ENCODE measurements around the gene PFKL. TPM values are rescaled to one million over a fixed set of nuclear protein-coding genes. Genes with fewer than 3 reads are reported as not detected.

The PFKL gene
- total RNA-seq, 1 donor from 2014 or later = 139 TPM

DNA sequence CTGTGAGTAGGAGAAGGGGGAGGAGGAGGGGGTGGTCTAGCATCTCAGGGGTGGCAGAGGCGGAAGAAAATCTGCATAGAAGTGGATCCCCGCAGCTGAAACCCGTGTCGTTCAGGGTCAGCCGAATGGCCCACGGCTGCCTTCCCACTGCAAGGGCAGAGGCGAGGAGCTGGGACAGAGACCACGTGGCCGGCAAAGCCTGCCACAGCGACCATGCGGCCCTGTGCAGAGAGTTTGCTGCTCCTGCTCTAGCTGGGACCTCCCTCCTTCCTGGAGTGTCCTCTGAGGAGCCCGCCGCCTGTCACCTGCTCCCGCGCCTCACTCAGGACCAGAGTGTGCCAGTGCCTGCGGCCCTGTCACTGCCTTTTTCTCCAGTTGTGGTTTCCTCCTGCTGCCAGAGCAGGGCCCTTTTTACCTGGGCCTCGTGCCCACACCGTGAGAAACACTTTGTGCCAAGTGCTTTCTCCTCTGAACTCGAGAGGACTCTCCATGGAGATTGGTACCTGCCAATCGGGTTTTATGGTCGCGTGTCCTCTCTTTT lies 48.1 kb downstream of the PFKL start:
- H3K9me3 Mint-ChIP-seq = no peaks in the 10 kb centered on the region
- H3K4me1 Mint-ChIP-seq (ENCODE audit: low read depth) = peaks cover 8% of the 10 kb centered on the region
- DNase-seq (ENCODE audit: low spot score) = no peak
- no peak overlapping the region for H3K4me3 Mint-ChIP-seq
- H3K27ac Mint-ChIP-seq = no peak overlapping the region
- intact Hi-C loops (cut with micrococcal nuclease) = loop anchor here (10.0 kb wide), 1 partner anchor 107 kb away; the partner anchor contains the start of gene LRRC3
- no peaks in the 10 kb centered on the region for H3K36me3 Mint-ChIP-seq (ENCODE audit: low read depth)
- peaks cover 22% of the 10 kb centered on the region for H3K27me3 Mint-ChIP-seq (ENCODE audit: insufficient read depth)

DNA sequence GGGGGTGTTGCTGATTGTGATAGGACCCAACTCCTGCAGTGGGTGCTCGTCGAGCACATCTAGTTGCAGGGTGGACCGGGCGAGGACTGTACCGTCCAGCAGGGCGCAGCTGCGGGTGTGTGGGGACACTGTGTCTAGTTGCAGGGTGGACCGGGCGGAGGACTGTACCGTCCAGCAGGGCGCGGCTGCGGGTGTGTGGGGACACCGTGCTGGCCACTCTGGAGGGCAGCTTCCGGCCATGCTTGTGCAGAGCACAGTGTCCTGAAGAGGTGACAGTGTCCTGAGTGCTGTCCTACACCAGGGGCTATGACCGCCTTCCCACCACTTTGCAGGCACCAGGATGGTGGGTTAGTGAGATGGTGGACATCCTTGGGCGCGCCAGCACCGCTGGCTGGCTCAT lies 49.0 kb downstream of the PFKL start:
- Mint-ChIP-seq H3K27me3 (ENCODE audit: insufficient read depth) (peaks cover 25% of the 10 kb centered on the region), H3K4me1 (ENCODE audit: low read depth) (peaks cover 17% of the 10 kb centered on the region), H3K36me3 (ENCODE audit: low read depth) (no peaks in the 10 kb centered on the region), H3K4me3 (no peak overlapping the region), H3K27ac (no peak overlapping the region), H3K9me3 (no peaks in the 10 kb centered on the region)
- no peak for DNase-seq (ENCODE audit: low spot score)
- intact Hi-C loops (cut with micrococcal nuclease) = loop anchor here (10.0 kb wide), 1 partner anchor 106 kb away; the partner anchor contains the start of gene LRRC3

DNA sequence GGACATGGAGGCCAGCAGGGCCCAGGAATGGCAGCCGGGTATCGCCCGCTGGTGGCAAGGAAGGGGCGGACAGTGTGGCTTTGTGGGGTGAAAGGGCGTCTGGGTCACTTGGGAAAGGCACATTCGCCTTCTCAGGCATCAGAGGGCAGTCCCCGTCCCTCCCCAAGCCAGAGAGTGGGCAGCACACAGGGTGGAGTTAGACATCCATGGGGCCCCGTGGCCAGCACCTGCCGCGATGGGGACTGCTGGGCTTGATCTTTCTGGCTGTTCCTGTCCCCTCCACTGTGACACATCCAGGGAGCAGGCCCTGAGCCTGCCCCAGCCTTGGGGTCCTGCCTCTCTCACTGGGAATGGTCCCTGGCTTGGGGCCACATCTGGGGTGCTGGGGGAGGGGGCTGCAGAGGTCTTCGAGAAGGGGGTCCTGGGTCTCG lies 49.6 kb downstream of the PFKL start:
- no peak for DNase-seq (ENCODE audit: low spot score)
- Mint-ChIP-seq H3K27me3 (ENCODE audit: insufficient read depth) (peaks cover 25% of the 10 kb centered on the region), H3K27ac (no peak overlapping the region), H3K36me3 (ENCODE audit: low read depth) (no peaks in the 10 kb centered on the region), H3K4me1 (ENCODE audit: low read depth) (peaks cover 23% of the 10 kb centered on the region), H3K4me3 (no peak overlapping the region), H3K9me3 (no peaks in the 10 kb centered on the region)
- intact Hi-C loops (cut with micrococcal nuclease) = loop anchor here (10.0 kb wide), 1 partner anchor 105 kb away; the partner anchor contains the start of gene LRRC3

DNA sequence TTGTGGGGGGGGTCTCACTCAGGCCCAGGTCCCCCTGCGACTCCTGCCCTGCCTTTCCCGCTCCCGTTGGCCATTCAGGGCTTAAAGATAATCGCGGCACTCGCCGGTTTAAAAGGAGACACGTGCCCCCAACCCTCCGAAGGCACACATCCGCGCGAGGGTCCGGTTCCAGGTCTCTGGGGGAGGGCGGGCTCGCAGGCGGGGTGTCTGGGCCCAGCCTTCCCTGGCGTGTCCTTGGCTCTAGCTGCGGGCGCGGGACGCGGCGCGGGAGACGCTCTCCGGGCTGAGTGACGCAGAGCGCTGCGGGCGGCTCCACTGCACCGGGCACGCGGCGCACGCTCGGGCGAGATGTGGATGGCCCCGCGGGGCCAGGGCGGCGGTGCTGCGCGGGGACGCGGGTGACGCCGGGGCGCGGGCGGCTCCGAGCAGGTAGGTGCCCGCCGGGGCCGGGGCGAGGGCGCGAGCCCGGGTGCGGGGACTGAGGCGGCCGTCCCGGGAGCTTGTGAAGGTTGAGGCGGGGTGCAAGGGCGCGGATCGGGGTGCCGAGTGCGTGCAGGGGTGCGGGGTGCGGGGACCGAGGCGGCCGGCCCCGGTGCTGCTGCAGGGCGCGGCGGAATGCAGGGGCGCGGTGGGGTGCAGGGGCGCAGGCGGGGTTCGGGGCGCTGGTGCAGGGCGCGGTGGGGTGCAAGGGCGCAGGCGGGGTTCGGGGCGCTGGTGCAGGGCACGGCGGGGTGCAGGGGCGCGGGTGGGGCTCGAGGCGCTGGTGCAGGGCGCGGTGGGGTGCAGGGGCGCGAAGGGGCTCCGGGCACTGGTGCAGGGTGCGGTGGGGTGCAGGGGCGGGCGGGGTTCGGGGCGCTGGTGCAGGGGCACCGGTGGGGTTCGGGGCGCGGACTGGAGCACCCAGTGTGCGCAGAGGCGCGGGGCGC lies 50.3 kb downstream of the PFKL start:
- Mint-ChIP-seq H3K4me1 (ENCODE audit: low read depth) (peaks cover 30% of the 10 kb centered on the region), H3K27me3 (ENCODE audit: insufficient read depth) (peaks cover 23% of the 10 kb centered on the region), H3K9me3 (no peaks in the 10 kb centered on the region), H3K36me3 (ENCODE audit: low read depth) (no peaks in the 10 kb centered on the region), H3K27ac (no peak overlapping the region), H3K4me3 (no peak overlapping the region)
- intact Hi-C loops (cut with micrococcal nuclease) = loop anchor here (5.0 to 10.0 kb wide), 2 partner anchors 105 to 127 kb away; partner anchors contain the start of gene LRRC3
- DNase-seq (ENCODE audit: low spot score) = no peak

DNA sequence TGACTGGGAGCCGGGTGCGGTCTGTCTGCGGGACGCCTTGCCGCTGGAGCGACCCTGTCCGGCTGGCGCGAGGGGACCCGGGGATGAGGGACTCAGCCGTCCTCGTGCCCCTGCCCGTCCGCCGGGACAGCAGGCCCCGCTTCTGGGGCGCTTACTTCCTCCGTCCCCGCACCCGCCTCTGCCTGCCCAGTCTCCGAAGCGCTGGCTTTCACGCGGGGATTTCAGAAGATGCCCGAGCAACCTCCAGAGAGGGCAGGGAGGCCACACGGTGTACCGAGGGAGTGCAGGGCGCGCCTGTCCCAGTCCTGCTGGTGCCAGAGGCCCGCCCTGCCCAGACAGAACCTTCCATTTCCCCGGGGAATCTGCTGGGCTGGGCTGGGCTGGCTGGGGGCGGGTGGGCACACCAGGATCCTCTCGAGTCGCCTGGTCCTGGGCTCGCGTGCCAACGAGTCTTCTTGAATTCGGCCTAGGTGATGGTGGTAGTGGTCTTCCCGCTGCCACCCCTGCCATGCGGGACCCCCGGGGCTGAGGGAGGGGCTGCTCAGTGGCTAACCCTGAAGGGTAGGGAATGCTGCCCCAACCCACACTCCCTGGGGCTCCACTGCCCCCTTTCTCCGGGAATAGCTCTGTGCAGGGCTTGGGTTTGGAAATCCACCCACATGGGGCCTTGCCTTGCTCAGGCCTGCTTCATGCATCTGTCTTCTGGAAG lies 51.1 kb downstream of the PFKL start:
- intact Hi-C loops (cut with micrococcal nuclease) = loop anchor here (5.0 kb wide), 1 partner anchor 126 kb away; no protein-coding TSS in a partner anchor
- Mint-ChIP-seq H3K36me3 (ENCODE audit: low read depth) (peaks cover 4% of the 10 kb centered on the region), H3K27ac (no peak overlapping the region), H3K9me3 (no peaks in the 10 kb centered on the region), H3K4me1 (ENCODE audit: low read depth) (peaks cover 38% of the 10 kb centered on the region), H3K27me3 (ENCODE audit: insufficient read depth) (peaks cover 23% of the 10 kb centered on the region), H3K4me3 (no peak overlapping the region)
- DNase-seq (ENCODE audit: low spot score) = no peak

DNA sequence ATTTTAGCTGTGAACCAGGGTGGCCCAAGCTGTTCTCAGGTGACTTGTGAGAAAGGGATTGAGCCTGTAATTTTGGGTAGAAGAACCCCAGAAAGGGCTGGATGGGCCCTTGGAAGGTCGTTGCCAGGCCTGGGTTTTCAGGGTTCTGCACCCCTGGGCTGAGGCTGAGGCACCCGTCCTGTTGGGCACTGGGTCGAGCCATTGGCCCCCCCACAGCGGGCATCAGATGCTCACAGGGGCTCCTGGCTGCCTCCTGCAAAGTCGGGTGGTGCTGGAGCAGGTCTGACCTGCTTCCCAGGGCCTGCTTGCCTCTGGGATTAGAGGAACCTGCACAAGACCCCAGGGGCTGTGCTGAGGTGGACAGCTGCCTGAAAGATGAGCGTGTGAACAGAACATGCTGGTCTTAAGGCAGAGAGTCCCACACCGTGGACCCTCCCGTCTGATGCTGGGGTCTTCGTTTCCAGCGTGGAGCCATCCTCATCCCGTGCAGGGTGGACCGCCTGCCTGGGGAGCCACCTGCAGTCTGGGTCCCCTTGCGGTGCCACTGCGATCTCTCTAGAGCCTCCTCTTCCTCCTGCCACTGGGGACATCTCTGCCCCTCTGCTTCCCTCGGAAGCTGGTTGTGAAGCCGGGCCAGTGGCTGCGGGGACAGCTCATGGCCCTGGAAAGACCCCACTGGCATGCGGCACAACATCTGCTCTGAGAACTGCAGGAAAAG lies 51.8 kb downstream of the PFKL start:
- intact Hi-C loops (cut with micrococcal nuclease) = loop anchor here (5.0 kb wide), 1 partner anchor 126 kb away; no protein-coding TSS in a partner anchor
- Mint-ChIP-seq H3K36me3 (ENCODE audit: low read depth) (peaks cover 5% of the 10 kb centered on the region), H3K4me1 (ENCODE audit: low read depth) (peaks cover 45% of the 10 kb centered on the region), H3K4me3 (no peak overlapping the region), H3K27me3 (ENCODE audit: insufficient read depth) (peaks cover 19% of the 10 kb centered on the region), H3K27ac (no peak overlapping the region), H3K9me3 (no peaks in the 10 kb centered on the region)
- DNase-seq (ENCODE audit: low spot score) = no peak

DNA sequence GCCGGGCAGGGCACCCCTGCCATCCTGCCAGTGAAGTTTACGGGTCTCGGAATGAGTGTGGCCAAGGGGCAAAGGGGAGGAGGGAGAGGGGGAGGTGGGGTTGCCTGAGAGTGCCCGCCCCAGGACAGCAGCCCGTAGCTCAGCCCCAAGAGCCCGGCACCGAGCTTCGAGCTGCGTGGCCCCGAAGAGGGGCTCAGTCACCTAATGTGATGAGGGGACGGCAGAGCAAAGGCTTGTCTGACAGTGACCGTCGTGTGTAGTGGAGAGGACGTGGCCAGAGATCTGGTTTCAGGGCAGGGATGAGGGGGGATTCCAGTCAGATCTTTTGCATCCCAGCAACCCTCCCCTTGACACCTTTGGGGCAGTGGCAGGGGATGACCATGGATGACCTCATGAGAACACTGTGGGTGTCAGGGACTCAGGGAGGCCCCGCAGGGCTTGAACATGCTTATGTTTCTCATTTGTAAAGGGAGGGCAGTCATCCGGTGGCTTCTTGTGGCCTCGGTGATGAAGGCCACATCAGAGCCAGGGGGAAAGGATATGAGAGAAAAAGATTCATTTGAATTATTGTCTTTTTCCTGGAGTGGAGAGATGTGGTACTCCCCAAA lies 52.5 kb downstream of the PFKL start:
- peak overlapping the region; percentile 88 for H3K27ac Mint-ChIP-seq
- peaks cover 50% of the 10 kb centered on the region for H3K4me1 Mint-ChIP-seq (ENCODE audit: low read depth)
- H3K9me3 Mint-ChIP-seq = no peaks in the 10 kb centered on the region
- intact Hi-C loops (cut with micrococcal nuclease) = loop anchor here (5.0 kb wide), 1 partner anchor 125 kb away; no protein-coding TSS in a partner anchor
- H3K4me3 Mint-ChIP-seq = peak overlapping the region; percentile 81
- H3K27me3 Mint-ChIP-seq (ENCODE audit: insufficient read depth) = peaks cover 19% of the 10 kb centered on the region
- peaks cover 5% of the 10 kb centered on the region for H3K36me3 Mint-ChIP-seq (ENCODE audit: low read depth)
- no peak for DNase-seq (ENCODE audit: low spot score)

DNA sequence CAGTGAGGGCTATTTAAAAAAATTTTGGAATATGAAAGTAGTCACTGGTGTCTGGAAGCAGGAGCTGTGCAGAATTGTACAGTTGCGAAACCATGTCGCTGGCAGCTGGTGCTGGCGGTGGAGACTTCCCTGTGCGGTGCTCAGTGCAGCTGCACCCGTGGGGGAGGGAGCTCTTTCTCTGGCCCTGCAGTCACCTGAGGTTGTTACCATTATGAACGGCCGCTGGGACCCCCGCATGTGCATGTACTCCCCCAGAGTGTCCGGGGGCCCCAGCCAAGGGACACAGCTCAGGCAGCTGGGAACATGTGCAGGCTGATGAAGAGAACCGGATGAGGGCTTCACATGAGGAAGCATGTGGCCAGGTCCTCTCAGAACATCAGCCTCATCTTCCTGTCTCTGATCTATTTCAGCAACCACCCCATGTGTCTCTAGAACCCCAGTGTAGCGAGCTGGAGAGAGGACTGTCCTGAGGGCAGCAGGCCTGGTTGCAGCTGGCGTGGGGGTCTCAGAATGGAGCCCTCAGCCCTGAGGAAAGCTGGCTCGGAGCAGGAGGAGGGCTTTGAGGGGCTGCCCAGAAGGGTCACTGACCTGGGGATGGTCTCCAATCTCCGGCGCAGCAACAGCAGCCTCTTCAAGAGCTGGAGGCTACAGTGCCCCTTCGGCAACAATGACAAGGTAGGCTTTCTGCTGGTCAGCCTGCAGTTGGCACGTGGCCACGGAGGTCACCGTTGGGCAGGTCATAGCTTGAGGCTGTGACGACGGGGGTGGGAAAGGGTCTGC lies 53.5 kb downstream of the PFKL start, which contains the start of gene TRPM2:
Gene TRPM2, plus strand, starts transcription at position 431 of the 780 bp plus-strand sequence. Its CDS starts 80 bp downstream, at position 511.
- Mint-ChIP-seq H3K4me1 (ENCODE audit: low read depth) (peaks cover 50% of the 10 kb centered on the region), H3K4me3 (peak within 1 kb of the TSS; percentile 81), H3K27ac (peak within 1 kb of the TSS; percentile 88), H3K36me3 (ENCODE audit: low read depth) (peaks cover 11% of the 10 kb centered on the region), H3K9me3 (no peaks in the 10 kb centered on the region), H3K27me3 (ENCODE audit: insufficient read depth) (peaks cover 19% of the 10 kb centered on the region)
- intact Hi-C loops (cut with micrococcal nuclease) = loop anchor here (5.0 kb wide), 1 partner anchor 124 kb away; no protein-coding TSS in a partner anchor
- peak; percentile 24 for DNase-seq (ENCODE audit: low spot score)

DNA sequence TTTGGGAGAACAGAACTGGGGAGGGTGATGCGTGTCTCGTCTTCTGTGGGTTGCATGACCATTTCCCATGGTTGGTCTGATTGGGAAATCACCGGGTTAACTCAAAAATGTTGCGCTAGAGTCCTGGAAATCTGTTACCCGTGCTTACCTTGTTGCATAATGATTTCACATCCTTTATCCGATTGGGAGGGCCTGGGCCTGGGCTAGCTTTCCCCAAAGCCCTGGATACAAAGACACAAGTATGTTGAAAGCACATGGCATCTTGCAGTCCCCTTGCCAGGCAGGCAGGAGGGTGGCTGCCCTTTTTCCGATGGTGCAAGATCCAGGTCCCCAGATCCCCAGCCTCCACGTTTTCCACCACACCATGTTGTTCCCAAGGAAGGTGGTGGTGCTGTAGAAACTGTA lies 54.1 kb downstream of the PFKL start:
- intact Hi-C loops (cut with micrococcal nuclease) = loop anchor here (5.0 kb wide), 1 partner anchor 123 kb away; no protein-coding TSS in a partner anchor
- DNase-seq (ENCODE audit: low spot score) = no peak
- Mint-ChIP-seq H3K9me3 (no peaks in the 10 kb centered on the region), H3K27me3 (ENCODE audit: insufficient read depth) (peaks cover 15% of the 10 kb centered on the region), H3K4me3 (peak overlapping the region; percentile 81), H3K36me3 (ENCODE audit: low read depth) (peaks cover 14% of the 10 kb centered on the region), H3K27ac (peak overlapping the region; percentile 88), H3K4me1 (ENCODE audit: low read depth) (peaks cover 50% of the 10 kb centered on the region)

DNA sequence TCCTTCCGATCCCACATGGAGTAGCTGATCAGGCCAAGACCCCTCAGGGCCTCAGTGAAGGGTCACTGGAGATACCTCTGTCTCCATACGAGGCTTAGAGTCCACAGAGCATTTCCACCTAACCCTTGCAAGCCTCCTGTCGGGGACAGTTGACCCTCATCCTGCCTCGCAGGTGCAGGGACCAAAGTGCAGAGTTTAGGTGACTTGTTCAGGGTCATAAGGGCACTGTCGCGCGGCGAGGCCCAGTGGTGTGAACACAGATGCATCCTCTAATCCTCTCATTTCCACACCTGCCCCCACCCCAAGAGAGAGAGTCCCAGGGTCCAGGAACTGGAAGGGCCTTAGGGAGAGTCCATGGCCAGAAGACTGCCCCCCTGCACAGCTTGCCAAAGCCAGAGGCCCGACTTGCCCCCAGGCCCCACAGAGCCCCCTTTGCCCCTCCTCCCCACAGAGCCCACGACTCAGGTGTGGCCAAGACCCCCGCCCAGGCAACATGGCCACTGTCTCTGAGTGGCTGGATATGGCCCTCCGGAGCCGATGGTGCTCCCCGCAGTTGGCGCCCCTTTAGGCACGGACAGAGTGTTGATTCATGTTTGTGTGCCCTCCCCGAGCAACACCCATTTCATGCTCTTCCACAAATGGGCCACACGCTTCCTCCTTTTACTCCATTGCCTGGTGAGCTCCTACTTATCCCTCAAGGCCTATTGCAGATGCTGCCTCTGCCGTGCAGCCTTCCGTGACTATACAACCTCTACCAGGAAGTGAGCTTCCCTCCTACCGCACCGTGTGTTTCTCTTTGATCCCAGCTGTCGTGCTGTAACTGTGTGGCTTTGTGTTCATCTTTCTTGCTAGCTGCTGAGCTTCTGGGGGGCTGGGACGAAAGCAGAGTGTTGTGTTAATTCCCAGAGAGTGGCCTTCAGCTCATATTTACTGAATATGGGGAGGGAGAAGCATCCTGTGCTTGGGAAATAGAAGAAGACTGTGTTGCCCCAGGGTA lies 55.2 kb downstream of the PFKL start:
- intact Hi-C loops (cut with micrococcal nuclease) = loop anchor here (5.0 kb wide), 1 partner anchor 122 kb away; no protein-coding TSS in a partner anchor

More for the DNA sequence above, 55.2 kb downstream of the PFKL start:
- DNase-seq (ENCODE audit: low spot score) = peak; percentile 21
- Mint-ChIP-seq H3K27ac (peak overlapping the region; percentile 91), H3K9me3 (no peaks in the 10 kb centered on the region), H3K27me3 (ENCODE audit: insufficient read depth) (peaks cover 10% of the 10 kb centered on the region), H3K4me1 (ENCODE audit: low read depth) (peaks cover 53% of the 10 kb centered on the region), H3K36me3 (ENCODE audit: low read depth) (peaks cover 14% of the 10 kb centered on the region), H3K4me3 (peak overlapping the region; percentile 81)
